IMR-90 (cell line): ENCODE data around the gene C6orf120. TPM values are rescaled to one million over a fixed set of nuclear protein-coding genes. Genes with fewer than 3 reads are reported as not detected.

Experiments used
- ATAC-seq: fragments of 200-7000 bp; cut with Tn5 transposase; 2 replicates; pipeline ENCODE4 v1.9.1; 2020; ENCODE audit warnings: low read depth, mild to moderate bottlenecking, moderate library complexity
- BruUV-seq: library from RNA; stranded (reverse); fragments of 400-500 nt; replicated peaks from 2 replicates; lab custom pipeline; 2021; lab: Mats Ljungman, UMichigan
- CTCF ChIA-PET: fragments of 300-600 bp; formaldehyde crosslinking; extraction: SDS; loops from one replicate; lab custom pipeline; 2021; ENCODE audit warnings: antibody characterized with exemption; lab: Yijun Ruan, JAX
- POLR2A ChIA-PET: fragments of 300-600 bp; sonication (Branson Sonifier 250); formaldehyde crosslinking; loops from one replicate; lab custom pipeline; 2022; ENCODE audit warnings: antibody characterized with exemption; ENCODE audit not compliant: unreplicated experiment; lab: Charles Lee
- DNase-seq: peaks from one replicate; pipeline ENCODE4 v3.0.0; 2013
- H2AFZ ChIP-seq: replicated peaks from 2 replicates; pipeline ENCODE3; 2013; ENCODE audit warnings: low read length, mild to moderate bottlenecking; ENCODE audit not compliant: poor library complexity
- H2AK5ac ChIP-seq: 2 replicates; pipeline ENCODE4 v1.6.1; 2013; ENCODE audit warnings: low read depth, low read length, inconsistent platforms
- H2AK9ac ChIP-seq: replicated peaks from 2 replicates; pipeline ENCODE3; 2013; ENCODE audit warnings: mild to moderate bottlenecking, low read depth, low read length, moderate library complexity; ENCODE audit not compliant: poor library complexity
- H2BK120ac ChIP-seq: 2 replicates; pipeline ENCODE4 v1.6.1; 2013; ENCODE audit warnings: low read depth, low read length, inconsistent platforms
- H2BK15ac ChIP-seq: 3 replicates; pipeline ENCODE4 v1.6.1; 2013; ENCODE audit warnings: low read depth, low read length, inconsistent platforms
- H2BK20ac ChIP-seq: 2 replicates; pipeline ENCODE4 v1.6.1; 2013; ENCODE audit warnings: low read depth, mild to moderate bottlenecking, inconsistent platforms, low read length, moderate library complexity
- H2BK5ac ChIP-seq: 2 replicates; pipeline ENCODE4 v1.6.1; 2013; ENCODE audit warnings: mild to moderate bottlenecking, low read depth, low read length, inconsistent platforms; ENCODE audit not compliant: poor library complexity, severe bottlenecking
- H3K14ac ChIP-seq: replicated peaks from 2 replicates; pipeline ENCODE4 v1.6.1; 2013; ENCODE audit warnings: low read depth, low read length, inconsistent platforms
- H3K18ac ChIP-seq: 2 replicates; pipeline ENCODE4 v1.6.1; 2013; ENCODE audit warnings: low read depth, low read length, control low read depth
- H3K23ac ChIP-seq: 2 replicates; pipeline ENCODE4 v1.6.1; 2013; ENCODE audit warnings: low read depth, low read length, inconsistent platforms
- H3K27ac ChIP-seq: 2 replicates; pipeline ENCODE4 v1.5.1; 2013; ENCODE audit warnings: mild to moderate bottlenecking, control low read depth, low read length; ENCODE audit not compliant: insufficient read depth
- H3K27me3 ChIP-seq: 2 replicates; pipeline ENCODE4 v1.6.1; 2013; ENCODE audit warnings: low read length; ENCODE audit not compliant: control insufficient read depth, insufficient read depth
- H3K36me3 ChIP-seq: 2 replicates; pipeline ENCODE4 v1.6.1; 2013; ENCODE audit warnings: low read length, mixed read lengths; ENCODE audit not compliant: control insufficient read depth, insufficient read depth
- H3K4ac ChIP-seq: 2 replicates; pipeline ENCODE4 v1.6.1; 2013; ENCODE audit warnings: low read depth, low read length, inconsistent platforms
- H3K4me1 ChIP-seq: 2 replicates; pipeline ENCODE4 v1.6.1; 2013; ENCODE audit warnings: low read length, mixed read lengths; ENCODE audit not compliant: control insufficient read depth, insufficient read depth
- H3K4me2 ChIP-seq: 2 replicates; pipeline ENCODE4 v1.6.1; 2013; ENCODE audit warnings: low read depth, mild to moderate bottlenecking, control low read depth, low read length, moderate library complexity
- H3K4me3 ChIP-seq: 2 replicates; pipeline ENCODE4 v1.5.1; 2013; ENCODE audit warnings: low read depth, mild to moderate bottlenecking, control low read depth, low read length, moderate library complexity; ENCODE audit not compliant: insufficient read depth
- H3K56ac ChIP-seq: 2 replicates; pipeline ENCODE4 v1.6.1; 2013; ENCODE audit warnings: low read length, inconsistent platforms; ENCODE audit not compliant: insufficient read depth; ENCODE audit errors: extremely low read depth
- H3K79me1 ChIP-seq, 2 experiments: 2 replicates each; pipeline ENCODE4 v1.6.1; 2013; ENCODE audit warnings: low read length in 2 of 2, inconsistent platforms in 1 of 2, low read depth in 1 of 2
- H3K9ac ChIP-seq: 2 replicates; pipeline ENCODE4 v1.6.1; 2013; ENCODE audit warnings: low read depth, low read length, control low read depth
- H3K9me1 ChIP-seq: 2 replicates; pipeline ENCODE4 v1.6.1; 2013; ENCODE audit warnings: low read length, inconsistent platforms; ENCODE audit not compliant: insufficient read depth
- H3K9me3 ChIP-seq: 2 replicates; pipeline ENCODE4 v1.6.1; 2013; ENCODE audit warnings: low read length; ENCODE audit not compliant: control insufficient read depth, insufficient read depth
- H4K20me1 ChIP-seq: 2 replicates; pipeline ENCODE4 v1.6.1; 2013; ENCODE audit warnings: low read length, inconsistent platforms; ENCODE audit not compliant: insufficient read depth
- H4K5ac ChIP-seq: 2 replicates; pipeline ENCODE4 v1.6.1; 2013; ENCODE audit warnings: mild to moderate bottlenecking, low read depth, low read length, control low read depth
- H4K8ac ChIP-seq, 2 experiments: 2 replicates each; pipeline ENCODE4 v1.6.1; 2013; ENCODE audit warnings: low read depth in 2 of 2, low read length in 2 of 2, control low read depth in 1 of 2, inconsistent platforms in 1 of 2
- H4K91ac ChIP-seq: 2 replicates; pipeline ENCODE4 v1.6.1; 2013; ENCODE audit warnings: low read depth, low read length, inconsistent platforms; ENCODE audit not compliant: insufficient read depth
- CEBPB ChIP-seq: IDR thresholded peaks from 2 replicates; pipeline ENCODE4 v1.6.1; 2012; ENCODE audit warnings: low read depth, low read length, improper control_type of control experiment
- ELK1 ChIP-seq: fragments of 150-350 bp; IDR thresholded peaks from 2 replicates; pipeline ENCODE4 v1.6.1; 2016; ENCODE audit warnings: low read depth, mild to moderate bottlenecking, low read length, moderate library complexity, borderline replicate concordance
- FOS ChIP-seq: fragments of 150-350 bp; IDR thresholded peaks from 2 replicates; pipeline ENCODE4 v1.6.1; 2016; ENCODE audit warnings: low read depth, low read length
- MAFK ChIP-seq: IDR thresholded peaks from 2 replicates; pipeline ENCODE4 v1.6.1; 2012; ENCODE audit warnings: low read depth, low read length, improper control_type of control experiment
- MAZ ChIP-seq: IDR thresholded peaks from 2 replicates; pipeline ENCODE4 v1.6.1; 2012; ENCODE audit warnings: low read depth, mild to moderate bottlenecking, low read length, improper control_type of control experiment, moderate library complexity, borderline replicate concordance
- MXI1 ChIP-seq: IDR thresholded peaks from 2 replicates; pipeline ENCODE4 v1.6.1; 2012; ENCODE audit warnings: low read depth, mild to moderate bottlenecking, low read length, moderate library complexity, borderline replicate concordance
- NFE2L2 ChIP-seq: fragments of 150-350 bp; IDR thresholded peaks from 2 replicates; pipeline ENCODE4 v1.6.1; 2016; ENCODE audit warnings: low read depth, mild to moderate bottlenecking, low read length
- POLR2A ChIP-seq: IDR thresholded peaks from 2 replicates; pipeline ENCODE4 v1.6.1; 2012; ENCODE audit warnings: mild to moderate bottlenecking, low read depth, low read length
- RAD21 ChIP-seq: IDR thresholded peaks from 2 replicates; pipeline ENCODE4 v1.6.1; 2012; ENCODE audit warnings: low read length, improper control_type of control experiment
- RCOR1 ChIP-seq: IDR thresholded peaks from 2 replicates; pipeline ENCODE4 v1.6.1; 2012; ENCODE audit warnings: mild to moderate bottlenecking, low read length, improper control_type of control experiment; ENCODE audit not compliant: insufficient replicate concordance
- RFX5 ChIP-seq: IDR thresholded peaks from 2 replicates; pipeline ENCODE4 v1.8.0; 2012; ENCODE audit warnings: low read depth, mild to moderate bottlenecking, low read length, moderate library complexity
- SMC3 ChIP-seq: fragments of 150-350 bp; IDR thresholded peaks from 2 replicates; pipeline ENCODE4 v1.6.1; 2016; ENCODE audit warnings: low read depth, mild to moderate bottlenecking, antibody characterized with exemption, low read length, moderate library complexity
- USF2 ChIP-seq: fragments of 150-350 bp; IDR thresholded peaks from 2 replicates; pipeline ENCODE4 v1.6.1; 2017; ENCODE audit warnings: mild to moderate bottlenecking, antibody characterized with exemption, low read length, low read depth
- WGBS, 2 experiments: methylation state at CpG; one replicate each; pipeline versions ENCODE4 v1.1.5 to v1.1.7; 2013; ENCODE audit warnings: missing lambda C conversion rate in 2 of 2; ENCODE audit not compliant: insufficient read length in 1 of 2; ENCODE audit errors: extremely low coverage in 2 of 2; 5-methylcytosine and 5-hydroxymethylcytosine counted together
- dilution Hi-C: fragments of 300-500 bp; cut with HindIII; formaldehyde crosslinking; loops from one replicate; pipeline ENCODE4 v1.14.3; 2018; ENCODE audit warnings: low sequenced_read_pairs; ENCODE audit not compliant: unreplicated experiment
- in situ Hi-C: fragments of 300-500 bp; cut with MboI; formaldehyde crosslinking; loops from 3 replicates; pipeline ENCODE4 v1.14.3; 2019; ENCODE audit warnings: low sequenced_read_pairs, inconsistent platforms, mixed read lengths
- intact Hi-C: fragments of 100-400 bp; cut with micrococcal nuclease; formaldehyde crosslinking; loops from 2 replicates; pipeline ENCODE4 v1.10.0; 2022
- polyA plus RNA-seq, 3 experiments: library from polyadenylated mRNA; depleted of rRNA; stranded (reverse); fragments of >200 nt; gene quantifications; 2 replicates each; pipeline ENCODE4 v1.2.3, GENCODE V29; 2012; ENCODE audit warnings: low replicate concordance in 1 of 3
- total RNA-seq: library from RNA; depleted of rRNA; stranded (reverse); fragments of >200 nt; gene quantifications from 2 replicates; pipeline ENCODE4 v1.2.3, GENCODE V29; 2012

C6orf120 gene
- total and polyA plus RNA-seq, 2 of the 4 experiments (the other 2 are of a cell fraction), result 21.4 to 26.7 TPM

GRCh38 chr6:169668203-169668847, 33.6 kb upstream of the C6orf120 start:
- Histone ChIP-seq H2BK15ac (no peak overlapping the region), H4K91ac (no peak overlapping the region), H3K4ac (no peak overlapping the region), H3K14ac (no peak overlapping the region), H3K9me3 (no peaks in the 10 kb centered on the region), H2AK5ac (no peak overlapping the region), H3K79me1 (peaks cover 0 to 4% of the 10 kb centered on the region in 2 experiments; a peak in 1 of 4 replicates), H3K9ac (no peak overlapping the region), H3K27me3 (no peaks in the 10 kb centered on the region), H3K56ac (no peak overlapping the region), H4K5ac (no peak overlapping the region), H4K8ac (no peak overlapping the region), H2BK120ac (no peak overlapping the region), H3K36me3 (peaks cover 46% of the 10 kb centered on the region), H4K20me1 (no peaks in the 10 kb centered on the region), H2AK9ac (no peak overlapping the region), H2BK5ac (no peak overlapping the region), H3K27ac (no peak overlapping the region), H3K4me3 (no peak overlapping the region), H3K4me1 (no peaks in the 10 kb centered on the region), H3K9me1 (peaks cover 6% of the 10 kb centered on the region; the same call in 1 of the 2 replicates), H2AFZ (no peak overlapping the region), H3K23ac (no peak overlapping the region), H2BK20ac (no peak overlapping the region), H3K18ac (no peak overlapping the region), H3K4me2 (no peak overlapping the region)
- ATAC-seq, result no peak
- in situ Hi-C loops (no loop called here), intact Hi-C loops (no loop called here), dilution Hi-C loops (no loop called here)
- no TSS peak for BruUV-seq
- WGBS, 2 experiments, result 96% methylated on average over 4 of the region's 15 CpGs; no CpG with 5 or more reads in 1 of the 2 experiments
- DNase-seq, result no peak
- TF ChIP-seq RFX5, result no peak
- TF ChIP-seq NFE2L2, result no peak
- TF ChIP-seq ELK1, result no peak
- no peak for TF ChIP-seq CEBPB
- TF ChIP-seq MAZ, result no peak
- TF ChIP-seq RCOR1, result no peak
- no peak for TF ChIP-seq MAFK
- TF ChIP-seq POLR2A, result no peak
- no peak for TF ChIP-seq USF2
- no peak for TF ChIP-seq SMC3
- no peak for TF ChIP-seq RAD21
- TF ChIP-seq MXI1, result no peak
- TF ChIP-seq FOS, result no peak
- CTCF ChIA-PET, result no interaction called here
- POLR2A ChIA-PET, result no interaction called here
